ENCODE measurements around the gene OR52B6. TPM values are rescaled to one million over a fixed set of nuclear protein-coding genes. Genes with fewer than 3 reads are reported as not detected.

Gene OR52B6
- polyA plus RNA-seq, 4 donors: 0.04 TPM; not detected in 3

Other genes with a start within 250 kb of the OR52B6 start
- gene OR51B5, start 237.4 kb upstream of the OR52B6 start, polyA plus RNA-seq: under 1 TPM in 1 of 4 donors, not detected in 3; 0.15 TPM
- gene OR51B6, start 229.4 kb upstream of the OR52B6 start, polyA plus RNA-seq: not detected
- gene OR51M1, start 197.1 kb upstream of the OR52B6 start, polyA plus RNA-seq: not detected
- gene OR51Q1, start 158.8 kb upstream of the OR52B6 start, polyA plus RNA-seq: not detected
- not detected for gene OR51I1, start 139.4 kb upstream of the OR52B6 start, polyA plus RNA-seq
- under 1 TPM in 1 of 4 donors, not detected in 3; 0.03 TPM for gene OR51I2, start 131.6 kb upstream of the OR52B6 start, polyA plus RNA-seq
- not detected for gene OR52D1, start 92.2 kb upstream of the OR52B6 start, polyA plus RNA-seq
- gene UBQLN3, start 70.9 kb upstream of the OR52B6 start, polyA plus RNA-seq: not detected
- gene UBQLNL, start 64.2 kb upstream of the OR52B6 start, polyA plus RNA-seq: under 1 TPM in 2 of 4 donors, not detected in 2; 0.10 to 0.61 TPM
- gene OR52H1, start 32.3 kb upstream of the OR52B6 start, polyA plus RNA-seq: not detected
- gene TRIM6, start 15.8 kb downstream of the OR52B6 start, polyA plus RNA-seq: 1 to 10 TPM in 2 of 4 donors, under 1 TPM in 1, not detected in 1; 0.54 to 3.0 (median 1.1) TPM
- 10 to 100 TPM in 1 of 4 donors, 1 to 10 TPM in 3; 4.1 to 11.0 (median 7.5) TPM for gene TRIM34, start 44.1 kb downstream of the OR52B6 start, polyA plus RNA-seq
- 10 to 100 TPM in 3 of 4 donors, 1 to 10 TPM in 1; 6.5 to 22.0 (median 11.5) TPM for gene TRIM5, start 104.2 kb downstream of the OR52B6 start, polyA plus RNA-seq
- 10 to 100 TPM in 3 of 4 donors, 1 to 10 TPM in 1; 7.4 to 19.2 (median 10.9) TPM for gene TRIM22, start 108.9 kb downstream of the OR52B6 start, polyA plus RNA-seq
- gene OR56B1, start 155.6 kb downstream of the OR52B6 start, polyA plus RNA-seq: under 1 TPM in 1 of 4 donors, not detected in 3; 0.03 TPM
- gene OR52N4, start 173.4 kb downstream of the OR52B6 start, polyA plus RNA-seq: under 1 TPM in 1 of 4 donors, not detected in 3; 0.06 TPM
- gene OR52N5, start 202.5 kb downstream of the OR52B6 start, polyA plus RNA-seq: not detected
- not detected for gene OR52N1, start 210.4 kb downstream of the OR52B6 start, polyA plus RNA-seq
- gene OR52N2, start 228.0 kb downstream of the OR52B6 start, polyA plus RNA-seq: under 1 TPM in 1 of 4 donors, not detected in 3; 0.12 TPM